NCI-H128 (cell line): ENCODE results near the gene REG3G.

Experiments used
- DNase-seq: peaks from one replicate; lab custom pipeline; 2025; ENCODE audit not compliant: unreplicated experiment; lab: John Stamatoyannopoulos, UW

Gene REG3G

GRCh38 chr2:79025421-79025820 is at the start of gene REG3G:
Gene REG3G, plus strand, starts transcription at chr2:79025702. Its CDS starts 392 bp downstream, at chr2:79026094.
- DNase-seq, result no peak

- no peak for DNase-seq
Measured at GRCh38 chr2:78977661-78978145, 47.8 kb upstream of the REG3G start.

- no peak for DNase-seq
Measured at GRCh38 chr2:78978340-78978739, 47.2 kb upstream of the REG3G start.

- DNase-seq, result peak; percentile 6
Measured at GRCh38 chr2:78979380-78980151, 45.9 kb upstream of the REG3G start.

- DNase-seq, result no peak
Measured at GRCh38 chr2:78980152-78980465, 45.4 kb upstream of the REG3G start.

- no peak for DNase-seq
Measured at GRCh38 chr2:78980871-78981270, 44.6 kb upstream of the REG3G start.

GRCh38 chr2:78982638-78983330 is 42.7 kb upstream of the REG3G start:
- no peak for DNase-seq

- no peak for DNase-seq
Measured at GRCh38 chr2:78984386-78984785, 41.1 kb upstream of the REG3G start.

- no peak for DNase-seq
Measured at GRCh38 chr2:78985558-78985957, 39.9 kb upstream of the REG3G start.

GRCh38 chr2:78989051-78989450 is 36.5 kb upstream of the REG3G start:
- no peak for DNase-seq

- DNase-seq, result no peak
Measured at GRCh38 chr2:78992451-78992806, 33.1 kb upstream of the REG3G start.

- peak; percentile 5 for DNase-seq
Measured at GRCh38 chr2:78992807-78993517, 32.5 kb upstream of the REG3G start.

GRCh38 chr2:78993518-78994148 is 31.9 kb upstream of the REG3G start:
- no peak for DNase-seq

GRCh38 chr2:78994789-78995188 is 30.7 kb upstream of the REG3G start:
- DNase-seq, result no peak

- no peak for DNase-seq
Measured at GRCh38 chr2:78999406-78999805, 26.1 kb upstream of the REG3G start.

- no peak for DNase-seq
Measured at GRCh38 chr2:79000008-79000576, 25.4 kb upstream of the REG3G start.

GRCh38 chr2:79001285-79001684 is 24.2 kb upstream of the REG3G start:
- no peak for DNase-seq

GRCh38 chr2:79004680-79005079 is 20.8 kb upstream of the REG3G start:
- no peak for DNase-seq

- DNase-seq, result no peak
Measured at GRCh38 chr2:79005216-79005615, 20.3 kb upstream of the REG3G start.

GRCh38 chr2:79009388-79009787 is 16.1 kb upstream of the REG3G start:
- no peak for DNase-seq

- DNase-seq, result no peak
Measured at GRCh38 chr2:79011496-79011895, 14.0 kb upstream of the REG3G start.
